Stimulated activated CD4-positive, alpha-beta T cell treated with anti-CD3 and anti-CD28 coated beads, Interleukin-15, amount 100 ng/mL, for 1 hour (primary cell): ENCODE data around the gene LNP1.
A peak's percentile ranks its signal among the peaks of the same experiment; 100 is the strongest.
"Not testable (repeated sequence)": the region's sequence is repeated elsewhere in the genome, so short reads cannot be mapped to it uniquely, and the experiment has no call there.

Source experiments
- DNase-seq, 2 donors: peaks; one replicate each; pipeline ENCODE4 v3.0.0-alpha.2; 2020; ENCODE audit warnings: low read depth in 1 of 2, low spot score in 1 of 2

Gene LNP1

GRCh38 chr3:100400780-100401673 lies at the start of gene LNP1, which contains the start of gene TOMM70:
TSS of gene LNP1 (plus strand) at chr3:100401539. CDS start at chr3:100429730, 28,191 bp downstream.
TSS of gene TOMM70 (minus strand) at chr3:100401089. CDS start at chr3:100400949, 140 bp downstream.
- peak; percentile 80 to 89 for DNase-seq

GRCh38 chr3:100351770-100352169 lies 49.6 kb upstream of the LNP1 start:
- not testable (repeated sequence) for DNase-seq

GRCh38 chr3:100352296-100353231 lies 48.8 kb upstream of the LNP1 start:
- DNase-seq: no peak

- no peak for DNase-seq
These were observed 46.5 kb upstream of the LNP1 start for GRCh38 chr3:100354850-100355249.

- DNase-seq: no peak
These were observed 42.9 kb upstream of the LNP1 start for GRCh38 chr3:100358413-100358812.

- DNase-seq: no peak
These were observed 42.3 kb upstream of the LNP1 start for GRCh38 chr3:100359035-100359434.

GRCh38 chr3:100360757-100361496 lies 40.4 kb upstream of the LNP1 start:
- no peak for DNase-seq

GRCh38 chr3:100361897-100362296 lies 39.4 kb upstream of the LNP1 start:
- no peak for DNase-seq

- no peak for DNase-seq
These were observed 36.9 kb upstream of the LNP1 start for GRCh38 chr3:100364421-100364820.

- DNase-seq: no peak
These were observed 34.9 kb upstream of the LNP1 start for GRCh38 chr3:100366424-100366823.

GRCh38 chr3:100368441-100368840 lies 32.9 kb upstream of the LNP1 start:
- DNase-seq: no peak

- no peak for DNase-seq
These were observed 30.6 kb upstream of the LNP1 start for GRCh38 chr3:100370756-100371155.

GRCh38 chr3:100374521-100374920 lies 26.8 kb upstream of the LNP1 start:
- DNase-seq: no peak

- no peak for DNase-seq
These were observed 25.0 kb upstream of the LNP1 start for GRCh38 chr3:100376301-100376700.

GRCh38 chr3:100384733-100385525 lies 16.4 kb upstream of the LNP1 start:
- no peak for DNase-seq

- no peak for DNase-seq
These were observed 14.8 kb upstream of the LNP1 start for GRCh38 chr3:100386437-100387074.

- no peak for DNase-seq
These were observed 12.3 kb upstream of the LNP1 start for GRCh38 chr3:100389025-100389424.

GRCh38 chr3:100395679-100396431 lies 5.5 kb upstream of the LNP1 start:
- DNase-seq: no peak

- no peak for DNase-seq
These were observed 4.4 kb upstream of the LNP1 start for GRCh38 chr3:100396967-100397366.
